MM.1S (cell line): ENCODE data around the gene SLX4IP.

Experiments
- EZH2phosphoT487 ChIP-seq: fragments of 300-600 bp; sonication (generic); IDR thresholded peaks from 2 replicates; pipeline ENCODE4 v1.6.1; 2018; ENCODE audit warnings: antibody characterized with exemption, low read length
- TF ChIP-seq, protein P1 (sequence below): fragments of 300-600 bp; sonication (generic); IDR thresholded peaks from 2 replicates; pipeline ENCODE4 v1.5.1; 2016; ENCODE audit warnings: antibody characterized with exemption, low read length, mixed read lengths

DNA sequence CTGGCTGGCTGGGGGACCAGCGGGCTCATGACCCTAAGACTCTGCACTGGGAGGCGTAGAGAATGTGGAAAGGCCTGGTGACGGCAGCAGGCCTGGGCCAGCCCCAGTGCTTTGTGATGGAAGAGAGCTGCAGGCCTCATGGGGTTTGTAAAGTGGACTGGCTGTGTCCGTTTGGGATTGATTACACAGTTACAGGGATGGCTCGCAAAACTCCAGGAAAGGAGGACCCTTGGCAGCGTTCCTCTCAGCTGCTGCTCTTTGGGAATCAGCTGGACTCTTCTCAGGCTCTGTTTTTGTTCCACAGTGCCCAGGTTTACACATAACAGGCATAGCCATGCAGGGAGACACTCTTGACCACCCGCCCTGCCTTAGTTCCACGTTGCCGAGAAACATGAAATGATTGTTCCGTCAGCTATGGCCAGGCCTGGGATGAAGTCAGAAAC lies 89.0 kb downstream of the SLX4IP start:
- TF ChIP-seq, protein P1, sequence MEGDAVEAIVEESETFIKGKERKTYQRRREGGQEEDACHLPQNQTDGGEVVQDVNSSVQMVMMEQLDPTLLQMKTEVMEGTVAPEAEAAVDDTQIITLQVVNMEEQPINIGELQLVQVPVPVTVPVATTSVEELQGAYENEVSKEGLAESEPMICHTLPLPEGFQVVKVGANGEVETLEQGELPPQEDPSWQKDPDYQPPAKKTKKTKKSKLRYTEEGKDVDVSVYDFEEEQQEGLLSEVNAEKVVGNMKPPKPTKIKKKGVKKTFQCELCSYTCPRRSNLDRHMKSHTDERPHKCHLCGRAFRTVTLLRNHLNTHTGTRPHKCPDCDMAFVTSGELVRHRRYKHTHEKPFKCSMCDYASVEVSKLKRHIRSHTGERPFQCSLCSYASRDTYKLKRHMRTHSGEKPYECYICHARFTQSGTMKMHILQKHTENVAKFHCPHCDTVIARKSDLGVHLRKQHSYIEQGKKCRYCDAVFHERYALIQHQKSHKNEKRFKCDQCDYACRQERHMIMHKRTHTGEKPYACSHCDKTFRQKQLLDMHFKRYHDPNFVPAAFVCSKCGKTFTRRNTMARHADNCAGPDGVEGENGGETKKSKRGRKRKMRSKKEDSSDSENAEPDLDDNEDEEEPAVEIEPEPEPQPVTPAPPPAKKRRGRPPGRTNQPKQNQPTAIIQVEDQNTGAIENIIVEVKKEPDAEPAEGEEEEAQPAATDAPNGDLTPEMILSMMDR: no peak
- TF ChIP-seq EZH2phosphoT487: no peak
